ENCODE data around the gene MAD2L2.

GRCh38 chr1:11684070-11684469 lies 3.1 kb upstream of the MAD2L2 start:
- TF ChIP-seq CTCF (IDR thresholded peaks at IDR 0.05) (no peak), POLR2AphosphoS5 (IDR thresholded peaks at IDR 0.05; ENCODE audit: low read depth, low read length) (no peak), TCF7L2 (IDR thresholded peaks at IDR 0.05; ENCODE audit: low read depth, low read length) (no peak)

Measured in Panc1 (cell line).